Measurements from ENCODE around the gene SLC22A5.
A peak's percentile ranks its signal among the peaks of the same experiment; 100 is the strongest.

Gene SLC22A5

DNA sequence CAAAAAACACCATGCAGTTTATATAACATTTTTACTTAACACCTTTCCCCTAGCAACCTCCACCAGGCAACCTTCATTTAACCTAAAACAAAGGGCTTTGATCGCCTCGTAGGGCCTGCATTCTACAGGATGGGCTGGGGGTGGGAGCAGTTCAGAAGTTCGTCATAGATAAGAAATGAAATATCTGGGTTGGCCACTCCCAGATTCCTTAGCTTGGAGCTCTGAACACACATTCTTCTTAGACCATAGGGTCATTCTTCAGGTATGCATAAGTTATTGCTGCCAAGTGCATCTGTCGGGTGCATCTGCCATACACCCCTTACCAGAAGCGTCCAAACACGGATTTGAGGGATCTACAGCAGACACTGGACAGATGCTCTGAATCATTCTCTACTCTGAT lies 4.3 kb upstream of the SLC22A5 start:
- DNase-seq (ENCODE audit: low spot score) = no peak

GRCh38 chr5:132368186-132368585 lies 1.3 kb upstream of the SLC22A5 start:
- no peak for DNase-seq (ENCODE audit: low spot score)

DNA sequence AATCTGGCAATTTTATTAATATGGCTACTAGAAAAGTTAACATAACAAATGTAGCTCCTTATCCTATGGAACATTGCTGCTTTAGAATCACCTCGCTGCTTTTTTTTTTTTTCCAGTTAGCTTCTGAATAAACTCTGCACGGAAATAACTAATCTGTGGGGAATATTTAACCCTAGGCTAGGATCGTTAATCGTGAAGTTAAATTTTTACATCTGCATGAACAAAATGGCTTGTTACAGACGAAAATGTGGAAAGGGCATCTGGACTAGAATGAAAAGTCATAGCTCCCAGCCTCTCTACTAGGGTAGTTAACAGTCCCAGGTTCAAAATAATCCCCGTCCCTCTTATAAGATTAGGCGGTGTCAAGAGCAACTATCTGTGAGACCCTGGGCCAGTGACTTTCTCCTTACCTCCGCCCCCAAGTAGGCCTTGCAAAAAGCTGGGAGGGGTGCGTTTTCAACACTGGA lies 470 bp upstream of the SLC22A5 start:
- DNase-seq (ENCODE audit: low spot score) = no peak

DNA sequence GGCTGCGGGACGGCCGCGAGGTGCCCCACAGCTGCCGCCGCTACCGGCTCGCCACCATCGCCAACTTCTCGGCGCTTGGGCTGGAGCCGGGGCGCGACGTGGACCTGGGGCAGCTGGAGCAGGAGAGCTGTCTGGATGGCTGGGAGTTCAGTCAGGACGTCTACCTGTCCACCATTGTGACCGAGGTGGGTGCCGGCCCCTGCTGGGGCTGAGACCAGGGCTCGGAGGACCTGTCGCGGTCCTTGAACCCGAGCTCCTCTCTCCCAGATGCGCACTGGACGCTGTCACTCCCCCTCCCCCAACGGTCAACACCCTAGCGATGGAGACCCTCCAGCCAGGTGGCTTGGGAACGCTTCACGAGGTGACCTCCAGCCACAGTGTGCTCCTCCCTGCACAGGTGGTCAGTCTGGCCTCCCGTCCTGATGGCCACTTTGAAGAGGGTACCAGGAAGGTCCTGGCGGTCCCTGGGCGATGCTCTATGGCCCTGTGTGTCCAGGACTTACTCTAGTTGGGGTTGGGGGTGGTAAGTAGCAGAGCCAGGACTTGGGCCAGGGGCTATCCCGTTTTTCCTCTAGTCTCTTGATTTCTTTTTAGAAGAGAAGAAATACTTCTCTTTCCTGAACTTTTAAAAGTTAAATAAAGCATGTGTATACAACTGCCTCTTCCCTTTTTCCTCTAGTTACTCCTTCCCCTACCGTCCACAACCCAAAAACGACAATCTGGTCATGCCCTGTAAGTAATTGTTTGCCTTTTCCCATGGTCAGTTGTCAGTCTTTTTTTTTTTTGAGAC lies 866 bp downstream of the SLC22A5 start:
- DNase-seq (ENCODE audit: low spot score) = no peak

GRCh38 chr5:132370971-132371602 lies 1.6 kb downstream of the SLC22A5 start:
- no peak for DNase-seq (ENCODE audit: low spot score)

DNA sequence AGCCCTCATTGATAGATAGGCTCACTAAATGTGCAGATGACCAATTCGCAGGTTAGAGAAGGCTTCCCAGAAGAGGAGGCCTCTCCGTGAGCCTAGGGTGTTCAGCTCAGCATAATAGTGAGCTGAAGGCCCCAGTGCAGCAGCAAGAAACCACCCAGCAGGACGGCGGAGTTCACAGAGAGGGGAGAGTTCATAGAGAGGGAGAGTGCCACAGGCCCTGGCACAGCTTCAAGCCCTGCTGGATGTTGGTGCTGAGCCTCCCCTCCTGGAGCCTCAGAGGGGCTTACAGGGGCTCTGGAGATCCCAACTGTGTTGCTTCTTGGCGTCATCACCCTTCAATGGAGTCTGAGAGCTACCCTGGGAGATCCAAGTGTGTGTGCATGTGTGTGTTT lies 2.1 kb downstream of the SLC22A5 start:
- no peak for DNase-seq (ENCODE audit: low spot score)

GRCh38 chr5:132372127-132372526 lies 2.6 kb downstream of the SLC22A5 start:
- DNase-seq (ENCODE audit: low spot score) = no peak

DNA sequence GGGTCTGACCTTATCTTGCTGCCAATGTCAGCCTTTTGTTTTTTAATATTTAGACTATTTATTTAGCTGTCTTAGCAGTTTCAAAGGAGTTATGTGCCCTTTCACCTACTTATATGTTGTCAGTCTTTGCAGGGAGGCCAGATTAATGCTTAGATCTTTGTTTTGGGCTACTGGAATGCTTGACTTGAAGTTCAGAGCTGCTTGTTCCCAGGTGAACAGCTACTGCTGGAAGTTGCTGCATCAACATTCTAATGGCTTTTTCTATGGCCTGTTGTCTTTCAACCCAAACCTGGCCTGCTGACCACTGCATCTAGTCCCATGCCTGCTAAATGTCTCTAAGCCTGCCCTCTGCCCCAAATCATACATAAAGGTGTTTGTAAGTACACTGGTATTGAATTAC lies 3.0 kb downstream of the SLC22A5 start:
- no peak for DNase-seq (ENCODE audit: low spot score)

DNA sequence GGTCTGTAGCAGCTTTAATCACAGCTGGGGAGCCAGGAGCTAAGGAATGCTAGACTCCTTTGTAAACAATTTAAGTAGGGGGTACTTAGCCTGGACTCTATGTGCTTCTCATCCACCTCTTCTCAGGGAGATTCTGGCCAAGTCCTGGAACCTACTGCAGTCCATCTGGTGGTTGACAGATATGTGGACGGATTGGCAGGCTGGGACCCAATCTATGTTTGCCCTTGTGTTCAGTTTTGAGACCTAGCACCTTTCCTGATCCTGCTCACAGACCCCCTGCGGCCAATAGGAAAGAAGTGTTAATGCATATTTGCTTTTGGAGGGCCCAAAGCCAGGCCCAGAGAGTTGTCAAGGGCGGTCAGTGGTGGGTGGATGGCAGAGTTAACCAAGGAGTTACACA lies 6.4 kb downstream of the SLC22A5 start:
- no peak for DNase-seq (ENCODE audit: low spot score)

DNA sequence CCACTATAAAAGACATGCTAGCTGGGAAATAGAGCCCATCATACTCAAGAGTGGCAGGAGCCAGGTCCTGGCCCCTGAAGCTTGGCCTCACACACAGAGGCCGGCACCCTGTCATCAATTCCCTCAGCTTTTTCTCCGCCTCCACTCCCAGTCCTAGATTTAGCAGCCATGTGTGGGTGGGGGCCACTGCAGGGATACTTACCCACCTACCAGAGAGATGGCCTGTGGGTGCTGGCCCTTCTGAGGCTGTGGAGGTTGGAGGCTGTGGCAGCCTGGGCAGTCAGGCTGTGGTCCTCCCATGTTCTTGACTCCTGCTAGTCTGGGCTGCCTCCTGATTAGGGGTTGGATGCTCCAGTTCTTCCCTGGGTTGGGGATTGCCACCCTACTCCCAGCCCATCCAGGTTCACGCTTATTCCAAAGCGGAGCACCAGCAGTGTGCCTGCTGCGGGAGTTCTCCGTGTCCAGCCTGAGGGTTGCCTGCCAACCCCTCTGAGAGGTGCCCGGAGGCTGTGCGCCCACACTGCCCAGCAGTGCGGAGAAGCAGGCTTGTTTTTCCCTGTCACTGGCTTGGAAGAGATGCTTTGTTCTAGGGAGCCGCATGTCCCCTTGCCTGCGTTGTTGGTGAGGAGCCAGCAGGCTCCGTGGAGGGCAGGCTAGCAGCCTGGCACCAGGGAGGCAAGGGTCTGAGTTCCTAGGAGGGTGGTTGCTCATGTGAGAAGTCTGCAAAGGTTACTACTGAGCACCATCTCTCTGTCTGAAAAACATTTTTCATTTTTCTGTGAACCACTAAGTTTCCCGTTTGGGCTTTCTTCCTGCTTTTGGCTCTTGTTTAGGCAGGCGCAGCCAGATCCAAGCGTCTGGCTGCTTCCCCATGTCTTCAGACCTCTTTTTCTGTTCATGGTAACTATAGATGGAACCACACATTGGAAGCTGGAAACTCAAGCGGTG lies 7.5 kb downstream of the SLC22A5 start:
- no peak for DNase-seq (ENCODE audit: low spot score)

- DNase-seq (ENCODE audit: low spot score) = no peak
Measured at GRCh38 chr5:132377738-132378137, 8.2 kb downstream of the SLC22A5 start.

DNA sequence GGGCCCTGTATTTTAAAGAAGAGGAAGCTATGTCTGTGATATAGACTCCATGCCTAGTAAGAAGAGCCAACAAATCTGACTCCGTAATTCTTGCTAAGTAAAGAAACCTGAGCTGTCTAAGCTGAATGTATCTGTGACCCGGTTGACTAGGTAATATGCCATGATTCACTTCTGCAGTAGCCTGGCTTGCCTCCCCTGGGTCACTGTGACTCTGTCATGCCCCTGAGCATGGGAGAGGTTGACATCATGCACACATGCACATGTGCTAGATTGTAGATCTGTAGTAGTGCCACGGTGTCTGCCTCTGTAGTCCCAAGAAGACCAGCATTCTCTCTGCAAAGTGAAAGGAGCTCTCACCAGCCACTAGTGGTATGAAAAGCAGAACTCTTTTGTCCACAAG lies 9.1 kb downstream of the SLC22A5 start:
- no peak for DNase-seq (ENCODE audit: low spot score)

DNA sequence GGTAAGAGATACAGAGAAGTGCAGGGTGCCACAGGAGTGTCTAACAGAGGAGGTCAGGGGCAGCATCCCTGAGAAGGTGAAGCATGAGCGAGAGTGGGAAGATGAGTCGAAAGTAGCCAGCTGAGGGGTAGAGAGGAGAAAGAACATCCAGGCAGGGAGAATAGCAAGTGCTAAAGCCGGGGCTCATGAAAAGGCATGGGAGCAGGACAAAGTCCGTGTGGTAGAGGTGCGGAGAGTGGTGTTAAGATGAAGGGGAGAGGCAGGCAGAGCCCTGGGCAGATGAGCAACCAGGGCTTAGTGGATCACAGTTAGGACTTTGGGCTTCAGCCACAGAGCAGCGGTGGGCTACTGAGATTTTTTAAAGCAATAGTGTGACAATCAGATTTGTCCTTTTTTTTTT lies 10.5 kb downstream of the SLC22A5 start:
- DNase-seq (ENCODE audit: low spot score) = no peak

DNA sequence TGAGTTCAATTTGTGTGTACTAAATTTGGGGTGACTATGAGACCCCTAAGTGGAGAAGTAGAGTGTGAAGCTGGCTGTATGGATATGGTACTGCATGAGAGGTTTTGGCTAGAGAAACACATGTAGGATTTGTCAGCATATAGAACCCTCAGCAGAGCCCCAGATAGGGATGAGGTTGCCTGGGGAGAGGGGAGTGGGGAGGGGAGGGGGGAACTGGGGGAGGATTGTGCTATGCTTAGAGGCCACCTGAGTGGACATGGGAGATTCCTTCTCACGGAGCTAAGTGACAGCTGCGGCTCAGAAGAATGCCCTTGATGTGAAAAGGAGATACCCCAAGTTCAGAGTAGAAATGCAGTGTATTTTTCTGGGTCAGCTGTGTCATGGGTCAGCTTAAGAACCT lies 11.2 kb downstream of the SLC22A5 start:
- no peak for DNase-seq (ENCODE audit: low spot score)

GRCh38 chr5:132381614-132382013 lies 12.1 kb downstream of the SLC22A5 start:
- DNase-seq (ENCODE audit: low spot score) = no peak

GRCh38 chr5:132383261-132383660 lies 13.8 kb downstream of the SLC22A5 start:
- no peak for DNase-seq (ENCODE audit: low spot score)

DNA sequence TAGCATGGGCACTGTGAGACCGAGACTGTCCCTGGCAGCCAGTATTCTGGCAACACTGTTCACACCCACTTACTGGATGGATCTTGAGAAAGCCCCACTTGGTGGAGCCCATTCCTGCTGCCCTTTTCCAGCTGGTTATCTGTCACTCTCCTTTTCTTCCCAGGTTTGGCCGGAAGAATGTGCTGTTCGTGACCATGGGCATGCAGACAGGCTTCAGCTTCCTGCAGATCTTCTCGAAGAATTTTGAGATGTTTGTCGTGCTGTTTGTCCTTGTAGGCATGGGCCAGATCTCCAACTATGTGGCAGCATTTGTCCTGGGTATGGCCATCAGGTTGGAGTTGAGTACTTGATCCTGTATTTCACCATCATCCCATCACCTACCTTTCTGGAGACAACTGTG lies 14.5 kb downstream of the SLC22A5 start:
- no peak for DNase-seq (ENCODE audit: low spot score)

- no peak for DNase-seq (ENCODE audit: low spot score)
Measured at GRCh38 chr5:132384506-132385050, 15.1 kb downstream of the SLC22A5 start.

GRCh38 chr5:132385326-132386105 lies 16.0 kb downstream of the SLC22A5 start:
- peak; percentile 83 for DNase-seq (ENCODE audit: low spot score)

- peak; percentile 90 for DNase-seq (ENCODE audit: low spot score)
Measured at GRCh38 chr5:132386644-132387286, 17.3 kb downstream of the SLC22A5 start.

DNA sequence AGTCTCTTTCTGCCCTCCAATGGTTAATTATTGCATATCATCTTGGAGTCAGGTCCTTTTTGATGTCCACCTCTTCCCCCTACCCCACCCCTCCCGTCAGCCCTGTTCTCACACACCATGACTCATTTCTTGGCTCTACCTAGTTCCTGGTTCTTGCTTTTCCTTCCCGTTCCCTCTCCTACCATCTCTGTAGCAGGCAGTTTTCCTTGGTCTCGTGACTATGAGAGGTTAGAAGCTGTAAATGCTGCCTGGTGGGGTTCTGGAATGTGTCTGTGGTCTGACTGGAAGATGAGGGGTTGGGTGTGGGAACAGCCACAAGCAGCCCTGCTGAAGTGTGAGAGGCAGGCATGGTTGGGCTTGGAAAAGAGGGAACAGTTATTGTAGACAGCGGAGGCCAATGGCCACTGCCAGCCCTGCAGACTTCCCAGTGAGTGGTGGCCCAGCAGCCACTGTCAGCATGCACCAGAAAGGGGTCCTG lies 18.2 kb downstream of the SLC22A5 start:
- no peak for DNase-seq (ENCODE audit: low spot score)

All from NAMALWA (cell line).